H7 (cell line): Measurements from ENCODE around the gene RFX8. TPM values are rescaled to one million over a fixed set of nuclear protein-coding genes. Genes with fewer than 3 reads are reported as not detected.

ENCODE experiments used
- DNase-seq: peaks from one replicate; pipeline ENCODE4 v3.0.0; 2012
- H3K27me3 ChIP-seq: 2 replicates; pipeline ENCODE4 v1.6.0; 2011; ENCODE audit warnings: mild to moderate bottlenecking, low read length; ENCODE audit not compliant: control insufficient read depth, insufficient read depth
- H3K36me3 ChIP-seq: replicated peaks from 2 replicates; pipeline ENCODE4 v1.5.1; 2011; ENCODE audit warnings: low read length; ENCODE audit not compliant: control insufficient read depth, insufficient read depth
- H3K4me3 ChIP-seq: 2 replicates; pipeline ENCODE4 v1.5.1; 2011; ENCODE audit warnings: low read depth, mild to moderate bottlenecking, control low read depth, low read length, moderate library complexity; ENCODE audit not compliant: insufficient read depth
- total RNA-seq: library from RNA; depleted of rRNA; stranded (reverse); fragments of >200 nt; shearing (Covaris generic); gene quantifications from 2 replicates; pipeline ENCODE4 v1.2.3, GENCODE V29; 2014

Gene RFX8
- total RNA-seq, 1 experiment from 2014 or later, result not detected

DNA sequence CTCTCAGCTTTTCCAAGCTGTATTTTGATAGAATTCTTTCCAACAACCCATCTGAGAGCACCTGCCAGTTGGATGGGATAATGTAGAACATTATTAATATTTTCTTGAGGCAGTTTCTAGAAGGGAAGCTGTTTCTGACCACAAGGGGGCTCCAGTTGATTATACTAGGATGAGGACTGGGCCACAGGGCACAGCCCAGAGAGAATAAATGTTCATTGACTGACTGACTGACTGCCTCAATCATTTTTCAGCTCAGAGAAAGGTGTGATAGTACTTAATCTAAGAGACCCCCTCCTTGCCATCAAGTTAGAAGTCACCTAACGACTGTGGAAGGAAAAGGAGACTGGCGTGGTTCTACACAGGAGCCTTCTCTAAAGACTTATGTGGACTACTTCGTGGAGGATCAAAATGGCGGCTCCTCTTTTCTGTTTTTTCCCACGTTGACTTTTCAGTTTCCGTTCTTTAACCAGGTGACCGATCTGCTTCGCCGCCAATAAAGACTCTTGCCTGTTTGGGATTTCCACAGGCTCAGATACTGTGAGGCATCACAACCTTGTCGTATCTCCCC is 55.7 kb downstream of the RFX8 start:
- DNase-seq, result peak; percentile 69
- no peak overlapping the region for H3K4me3 ChIP-seq
- H3K27me3 ChIP-seq, result no peaks in the 10 kb centered on the region
- H3K36me3 ChIP-seq, result no peaks in the 10 kb centered on the region

DNA sequence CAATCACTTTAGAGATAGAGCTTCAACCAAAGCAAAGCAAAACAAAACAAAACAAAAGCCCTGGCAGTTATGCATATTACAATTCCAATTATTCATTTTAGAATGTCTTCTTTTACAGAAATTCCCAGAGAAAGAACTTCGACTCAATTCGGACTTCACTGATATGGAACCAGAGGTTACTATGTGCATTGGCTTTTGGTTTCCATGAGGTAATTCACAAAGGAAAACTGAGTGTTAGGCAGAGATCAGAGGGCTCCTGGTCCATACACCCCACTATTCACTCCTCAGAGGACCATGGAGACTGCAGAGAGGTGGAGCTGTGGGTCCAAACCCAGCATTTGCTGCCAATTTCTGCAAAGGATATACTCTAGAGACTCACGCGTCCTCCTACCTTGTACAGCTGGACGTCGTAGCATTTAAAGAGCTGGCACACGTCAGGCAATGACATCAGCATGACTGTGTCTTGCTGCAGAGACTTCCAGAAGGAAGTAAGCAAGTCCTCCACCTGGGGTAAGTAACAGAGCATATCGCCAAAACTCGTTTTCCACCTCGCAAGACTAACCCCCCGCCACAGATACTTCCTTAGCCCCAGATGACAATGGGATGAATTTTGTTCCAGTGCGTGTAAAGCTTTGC is 56.3 kb downstream of the RFX8 start:
- Histone ChIP-seq H3K36me3 (no peaks in the 10 kb centered on the region), H3K4me3 (no peak overlapping the region), H3K27me3 (no peaks in the 10 kb centered on the region)
- DNase-seq, result no peak

DNA sequence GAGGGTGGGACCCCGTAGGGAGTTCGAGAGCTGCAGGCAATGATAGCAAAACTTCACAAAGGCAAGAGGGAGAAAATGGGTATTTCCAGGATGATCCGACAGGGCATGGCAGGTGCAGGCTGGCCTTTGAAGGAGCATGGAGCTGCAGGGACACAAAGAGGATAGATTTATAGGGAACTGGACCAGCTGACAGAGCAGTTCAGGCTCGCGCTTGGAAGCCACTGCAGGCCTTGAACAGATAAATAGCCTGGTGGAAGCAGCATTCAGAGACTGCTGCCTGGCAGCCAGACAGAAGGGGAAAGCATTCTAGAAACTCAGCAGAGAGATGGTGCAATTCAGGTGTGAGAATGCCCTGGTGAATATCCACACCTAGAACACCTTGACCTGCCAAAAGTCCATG is 58.3 kb downstream of the RFX8 start:
- no peaks in the 10 kb centered on the region for H3K36me3 ChIP-seq
- H3K27me3 ChIP-seq, result no peaks in the 10 kb centered on the region
- DNase-seq, result no peak
- no peak overlapping the region for H3K4me3 ChIP-seq

DNA sequence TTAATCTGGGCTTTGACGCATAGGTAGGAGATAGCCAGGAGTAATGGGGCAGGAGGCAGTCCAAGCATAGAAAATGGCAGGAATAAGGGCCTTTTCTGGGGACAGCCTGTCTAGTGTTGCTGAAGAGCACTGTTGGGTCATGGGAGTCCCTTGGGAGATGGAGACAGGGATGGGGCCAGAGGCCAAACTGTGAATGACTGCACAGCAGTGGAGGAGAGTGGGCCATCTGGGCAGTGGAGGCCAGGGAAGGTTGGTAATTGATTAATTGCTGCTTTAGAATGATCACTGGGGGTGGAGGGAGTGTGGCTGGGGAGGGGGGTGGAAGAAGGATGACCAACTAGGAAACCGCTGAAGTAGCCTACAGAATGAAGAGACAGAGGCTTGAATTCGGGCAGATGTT is 59.0 kb downstream of the RFX8 start:
- no peak overlapping the region for H3K4me3 ChIP-seq
- H3K27me3 ChIP-seq, result no peaks in the 10 kb centered on the region
- H3K36me3 ChIP-seq, result no peaks in the 10 kb centered on the region
- DNase-seq, result no peak

DNA sequence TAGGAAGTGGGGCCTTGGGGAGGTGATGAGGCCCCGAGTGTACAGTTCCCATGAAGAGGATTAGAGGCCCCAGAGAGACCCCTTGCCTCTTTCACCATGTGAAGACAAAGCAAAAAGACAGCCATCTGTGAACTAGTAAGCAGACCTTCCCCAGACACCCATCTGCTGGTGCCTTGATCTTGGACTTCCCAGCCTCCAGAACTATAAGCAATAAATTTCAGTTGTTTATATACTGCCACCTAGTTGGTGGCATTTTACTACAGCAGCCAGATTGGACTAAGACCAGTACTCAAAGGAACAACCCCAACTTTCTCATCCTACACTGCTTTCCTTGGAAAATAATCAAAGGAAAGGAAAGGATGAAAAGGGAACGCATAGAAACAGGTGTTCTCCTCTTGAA is 59.7 kb downstream of the RFX8 start:
- no peak for DNase-seq
- Histone ChIP-seq H3K36me3 (no peaks in the 10 kb centered on the region), H3K4me3 (no peak overlapping the region), H3K27me3 (no peaks in the 10 kb centered on the region)

DNA sequence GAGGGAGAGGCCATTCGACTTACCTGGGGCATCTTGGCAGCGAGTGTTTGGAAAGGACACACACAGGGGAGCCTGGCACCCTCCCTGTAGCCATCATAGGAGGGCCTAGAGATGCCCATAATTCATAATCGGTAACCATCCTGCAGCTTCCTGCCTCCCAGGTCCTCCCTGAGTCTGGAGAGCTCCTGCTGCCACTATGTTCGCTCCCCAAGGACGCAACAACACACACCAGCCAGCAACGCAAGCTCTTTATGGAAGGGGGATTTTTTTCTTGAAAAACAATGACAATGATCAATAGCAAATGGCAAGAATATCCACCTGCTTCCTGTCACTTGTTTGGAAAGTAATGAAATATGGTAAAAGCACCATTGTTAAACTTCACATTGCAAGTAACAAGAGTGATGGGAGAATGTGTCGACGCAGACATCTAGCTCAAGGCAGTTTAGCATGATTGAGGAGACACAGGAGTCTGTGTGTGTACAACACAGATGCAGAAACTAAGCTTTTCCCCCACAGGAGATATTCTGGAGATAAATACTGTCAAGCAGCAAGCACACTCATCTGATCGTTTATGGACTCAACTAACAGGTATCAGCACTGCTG is 62.7 kb downstream of the RFX8 start:
- Histone ChIP-seq H3K36me3 (no peaks in the 10 kb centered on the region), H3K27me3 (no peaks in the 10 kb centered on the region), H3K4me3 (no peak overlapping the region)
- no peak for DNase-seq

DNA sequence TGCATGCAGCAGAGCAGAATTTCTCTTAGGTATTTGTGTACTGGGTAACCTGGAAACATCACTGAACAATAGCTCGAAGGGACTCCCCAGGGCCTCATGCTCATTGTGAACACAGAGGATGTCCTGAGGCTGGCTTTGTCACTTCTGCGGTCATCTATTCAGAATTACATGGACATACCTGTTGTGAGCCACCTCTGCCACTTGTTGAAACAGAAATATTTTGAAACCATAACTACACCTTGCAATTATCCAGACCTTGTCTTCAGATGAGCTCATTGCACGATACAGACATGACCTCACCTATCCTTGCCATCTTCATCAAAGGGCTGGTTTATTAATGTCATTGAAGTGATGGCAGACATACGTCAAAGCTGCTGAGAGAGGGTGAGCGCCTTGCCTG is 64.2 kb downstream of the RFX8 start:
- DNase-seq, result no peak
- H3K4me3 ChIP-seq, result no peak overlapping the region
- no peaks in the 10 kb centered on the region for H3K27me3 ChIP-seq
- no peaks in the 10 kb centered on the region for H3K36me3 ChIP-seq

DNA sequence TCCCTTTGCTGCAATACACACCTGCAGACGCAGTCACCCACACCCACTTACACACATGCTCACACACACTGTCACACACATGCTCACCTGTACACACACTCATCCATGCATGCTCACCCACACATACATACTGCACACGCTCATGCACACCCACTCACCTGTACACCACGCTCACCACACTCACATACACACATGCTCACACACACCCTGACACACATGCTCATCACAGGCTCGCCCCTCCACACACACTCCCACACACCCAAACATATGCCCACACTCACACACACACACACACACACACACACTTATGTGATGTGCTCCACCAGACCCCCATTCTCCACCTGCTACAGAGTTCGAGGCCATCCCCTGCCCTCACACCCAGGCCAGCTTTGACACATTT is 64.8 kb downstream of the RFX8 start:
- no peak for DNase-seq
- Histone ChIP-seq H3K36me3 (no peaks in the 10 kb centered on the region), H3K27me3 (no peaks in the 10 kb centered on the region), H3K4me3 (no peak overlapping the region)

DNA sequence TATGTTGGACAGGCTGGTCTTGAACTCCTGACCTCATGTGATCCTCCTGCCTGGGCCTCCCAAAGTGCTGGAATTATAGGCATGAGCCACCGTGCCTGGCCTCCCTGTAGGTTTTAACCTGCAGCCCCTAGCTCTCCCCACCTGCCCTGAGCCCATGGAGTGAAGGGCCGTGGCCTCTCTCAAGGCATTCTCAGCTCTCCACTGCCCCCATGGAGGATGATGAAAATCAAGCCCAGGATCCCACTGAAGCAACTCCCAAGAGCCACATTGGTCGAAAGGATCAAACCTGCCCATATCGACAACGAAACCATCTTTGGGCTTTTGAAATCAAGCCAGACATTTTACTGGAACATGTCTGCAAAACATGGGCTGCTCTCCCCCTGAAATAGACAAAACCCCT is 65.2 kb downstream of the RFX8 start:
- H3K27me3 ChIP-seq, result no peaks in the 10 kb centered on the region
- peak; percentile 69 for DNase-seq
- no peaks in the 10 kb centered on the region for H3K36me3 ChIP-seq
- H3K4me3 ChIP-seq, result no peak overlapping the region

DNA sequence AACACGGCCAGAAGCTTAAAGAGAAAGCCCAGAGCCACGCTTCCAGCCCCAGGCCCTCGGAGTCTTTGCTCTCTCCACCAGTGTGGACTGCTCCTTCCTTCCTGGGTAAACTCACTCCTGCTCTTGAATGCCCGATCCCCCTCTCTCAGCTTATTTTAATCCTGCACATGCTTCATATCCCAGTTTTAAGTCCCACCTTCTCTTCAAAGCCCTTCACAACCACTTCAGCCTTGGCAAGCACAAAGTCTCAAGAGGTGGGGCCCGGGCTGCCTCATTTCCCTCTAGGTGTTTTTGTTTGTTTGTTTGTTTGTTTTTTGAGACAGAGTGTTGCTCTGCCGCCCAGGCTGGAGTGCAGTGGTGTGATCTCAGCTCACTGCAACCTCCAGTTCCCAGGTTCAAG is 66.0 kb downstream of the RFX8 start:
- DNase-seq, result no peak
- Histone ChIP-seq H3K27me3 (no peaks in the 10 kb centered on the region), H3K36me3 (no peaks in the 10 kb centered on the region), H3K4me3 (no peak overlapping the region)

DNA sequence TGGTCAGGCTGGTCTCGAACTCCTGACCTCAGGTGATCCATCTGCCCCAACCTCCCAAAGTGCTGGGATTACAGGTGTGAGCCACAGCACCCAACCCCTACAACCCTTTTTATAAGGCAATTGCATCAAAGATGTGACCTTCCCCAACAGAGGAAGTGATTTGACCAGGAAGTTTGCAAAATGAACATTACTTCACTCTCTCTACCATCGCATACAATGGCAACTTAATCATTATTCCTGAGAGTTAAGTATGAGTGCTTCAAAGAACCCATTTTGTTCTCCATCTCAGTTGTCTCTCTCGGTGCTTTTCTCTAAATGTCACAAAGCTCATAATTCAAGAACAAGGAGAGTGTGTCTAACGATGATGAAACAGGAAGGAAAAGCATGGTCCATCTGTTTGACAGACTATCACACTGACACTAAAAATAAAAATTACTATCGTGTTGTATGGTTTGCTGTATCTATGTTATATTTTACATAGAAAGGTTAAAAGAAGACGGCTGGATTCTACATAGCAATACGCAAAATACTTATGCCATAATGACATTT is 69.5 kb downstream of the RFX8 start:
- no peaks in the 10 kb centered on the region for H3K36me3 ChIP-seq
- DNase-seq, result no peak
- no peak overlapping the region for H3K4me3 ChIP-seq
- H3K27me3 ChIP-seq, result no peaks in the 10 kb centered on the region

DNA sequence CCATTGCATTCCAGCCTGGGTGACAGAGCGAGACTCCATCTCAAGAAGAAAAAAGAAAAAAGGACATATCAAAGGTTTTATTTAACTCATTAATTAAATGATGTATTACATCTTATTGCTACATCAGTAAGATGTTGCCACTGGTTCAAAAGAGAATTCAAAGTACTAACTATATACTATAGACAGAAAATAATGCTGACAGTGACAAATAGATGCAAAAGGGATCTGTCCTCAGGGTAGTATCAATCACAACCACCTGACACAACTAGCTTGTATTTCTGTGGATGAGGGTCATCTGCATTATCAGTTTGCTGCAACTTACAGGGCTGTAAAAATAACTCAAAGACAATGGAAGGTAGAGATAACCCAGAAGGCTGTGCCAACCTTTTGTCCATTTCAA is 71.2 kb downstream of the RFX8 start:
- H3K27me3 ChIP-seq, result no peaks in the 10 kb centered on the region
- DNase-seq, result no peak
- no peaks in the 10 kb centered on the region for H3K36me3 ChIP-seq
- no peak overlapping the region for H3K4me3 ChIP-seq

DNA sequence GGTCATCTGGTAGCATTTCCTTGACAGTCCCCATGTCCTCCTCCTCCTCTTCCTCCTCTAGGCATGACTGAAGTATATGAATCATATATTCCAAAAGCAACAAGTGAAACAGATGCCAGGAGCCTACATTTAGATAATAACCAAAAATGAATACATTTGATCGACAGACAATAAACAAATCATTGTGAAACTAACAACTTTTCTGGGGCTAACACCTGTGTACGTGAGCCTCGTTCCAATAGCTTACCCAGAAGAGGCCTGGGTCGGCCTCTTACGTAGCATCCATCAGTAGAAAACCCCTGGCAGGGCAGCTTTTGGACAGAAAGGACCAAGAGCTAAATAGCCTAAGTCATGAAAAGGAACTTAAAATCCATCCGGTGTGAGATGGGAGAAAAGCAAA is 72.3 kb downstream of the RFX8 start:
- no peak overlapping the region for H3K4me3 ChIP-seq
- no peaks in the 10 kb centered on the region for H3K36me3 ChIP-seq
- no peak for DNase-seq
- no peaks in the 10 kb centered on the region for H3K27me3 ChIP-seq

DNA sequence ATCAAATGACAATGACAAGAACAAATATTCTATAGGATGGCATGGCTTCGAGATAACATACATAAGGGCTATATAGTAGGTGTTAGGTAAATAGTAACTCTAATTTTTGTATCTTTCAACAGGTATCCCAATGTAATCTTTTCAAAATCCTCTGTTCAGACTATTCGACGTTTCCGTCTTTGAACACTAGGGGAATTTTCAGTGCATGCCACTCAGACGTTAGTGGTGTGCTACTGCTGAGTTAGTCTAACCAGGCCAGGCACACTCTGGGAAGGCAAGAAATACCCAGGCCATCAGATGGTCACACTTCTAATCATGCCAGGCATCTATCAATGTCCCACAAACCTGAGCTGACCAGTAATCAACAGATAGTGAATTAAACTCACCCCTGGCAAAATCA is 73.0 kb downstream of the RFX8 start:
- Histone ChIP-seq H3K4me3 (no peak overlapping the region), H3K27me3 (no peaks in the 10 kb centered on the region), H3K36me3 (no peaks in the 10 kb centered on the region)
- DNase-seq, result no peak

DNA sequence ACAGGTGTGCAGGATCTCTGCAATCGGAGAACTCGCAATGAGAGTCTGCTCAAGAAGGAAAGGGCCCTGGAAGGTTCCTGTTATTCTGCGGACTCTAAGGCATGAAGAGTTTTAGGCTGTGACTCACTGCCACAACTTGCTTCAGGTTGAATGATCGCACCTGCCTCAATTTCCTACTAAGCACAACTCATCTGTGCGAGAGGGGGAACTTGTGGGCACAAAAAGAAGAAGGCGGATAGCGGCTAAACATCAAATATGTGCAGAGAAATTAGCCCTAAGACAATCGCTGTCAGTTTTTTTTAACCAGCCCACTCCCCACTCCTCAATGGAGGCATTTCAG is 73.6 kb downstream of the RFX8 start:
- no peak for DNase-seq
- H3K36me3 ChIP-seq, result no peaks in the 10 kb centered on the region
- H3K27me3 ChIP-seq, result no peaks in the 10 kb centered on the region
- no peak overlapping the region for H3K4me3 ChIP-seq
